Activated naive CD4-positive, alpha-beta T cell (primary cell): ENCODE results near the gene INHBA.
A peak's percentile ranks its signal among the peaks of the same experiment; 100 is the strongest.

ENCODE experiments used
- DNase-seq, 4 experiments: peaks; one replicate each; lab custom pipeline; 2025; lab: John Stamatoyannopoulos, UW

INHBA gene

GRCh38 chr7:41711283-41712064 is 8.6 kb upstream of the INHBA start:
- no peak for DNase-seq

GRCh38 chr7:41710838-41711237 is 7.9 kb upstream of the INHBA start:
- DNase-seq = no peak

GRCh38 chr7:41709621-41710020 is 6.7 kb upstream of the INHBA start:
- no peak for DNase-seq

- DNase-seq = no peak
Measured at GRCh38 chr7:41708581-41709358, 5.9 kb upstream of the INHBA start.

- DNase-seq = no peak
Measured at GRCh38 chr7:41706228-41706930, 3.5 kb upstream of the INHBA start.

- DNase-seq = peak in 3 of 4 experiments; percentile 2 to 8 (median 3)
Measured at GRCh38 chr7:41705109-41705901, 2.4 kb upstream of the INHBA start.

- no peak for DNase-seq
Measured at GRCh38 chr7:41701068-41701941, 1.6 kb downstream of the INHBA start.

- DNase-seq = no peak
Measured at GRCh38 chr7:41700044-41700471, 2.8 kb downstream of the INHBA start.

- DNase-seq = no peak
Measured at GRCh38 chr7:41699516-41699915, 3.4 kb downstream of the INHBA start.

GRCh38 chr7:41698726-41699125 is 4.2 kb downstream of the INHBA start:
- no peak for DNase-seq

GRCh38 chr7:41698114-41698513 is 4.8 kb downstream of the INHBA start:
- no peak for DNase-seq

GRCh38 chr7:41696323-41696916 is 6.5 kb downstream of the INHBA start:
- DNase-seq = no peak

GRCh38 chr7:41695661-41696322 is 7.1 kb downstream of the INHBA start:
- DNase-seq = no peak

- no peak for DNase-seq
Measured at GRCh38 chr7:41694495-41694894, 8.4 kb downstream of the INHBA start.

GRCh38 chr7:41693150-41693997 is 9.5 kb downstream of the INHBA start:
- DNase-seq = no peak

- no peak for DNase-seq
Measured at GRCh38 chr7:41692251-41692650, 10.6 kb downstream of the INHBA start.

- no peak for DNase-seq
Measured at GRCh38 chr7:41691286-41692190, 11.4 kb downstream of the INHBA start.

GRCh38 chr7:41689815-41690214 is 13.1 kb downstream of the INHBA start:
- DNase-seq = no peak
